ENCODE data around the gene PRDM16. TPM values are rescaled to one million over a fixed set of nuclear protein-coding genes. Genes with fewer than 3 reads are reported as not detected.

The PRDM16 gene
- total and polyA plus RNA-seq, 8 donors, result 9.6 to 18.0 (median 14.7) TPM

- intact Hi-C loops (cut with DNase I), result no loop called here
- ATAC-seq, result no peak
- Histone ChIP-seq H3K27me3 (peaks cover 27 to 82% of the 10 kb centered on the region in 2 donors), H3K4me3 (no peak overlapping the region), H3K27ac (no peak overlapping the region), H3K36me3 (no peaks in the 10 kb centered on the region), H3K9me3 (no peaks in the 10 kb centered on the region), H3K4me1 (peaks cover 0 to 3% of the 10 kb centered on the region in 2 donors)
- no peak for DNase-seq
- no peak for TF ChIP-seq CTCF (IDR thresholded peaks at IDR 0.05)
Observed at GRCh38 chr1:3389093-3389833, 320.3 kb downstream of the PRDM16 start.

- no peak for DNase-seq
- intact Hi-C loops (cut with DNase I), result no loop called here
- H3K27me3 ChIP-seq, result peaks cover 35 to 88% of the 10 kb centered on the region in 2 donors
Observed at GRCh38 chr1:3390291-3390690, 321.3 kb downstream of the PRDM16 start.

GRCh38 chr1:3391711-3392110 lies 322.7 kb downstream of the PRDM16 start:
- peaks cover 0 to 3% of the 10 kb centered on the region in 2 donors for H3K4me1 ChIP-seq
- H3K27me3 ChIP-seq, result peaks cover 35 to 95% of the 10 kb centered on the region in 2 donors
- no peak for ATAC-seq
- intact Hi-C loops (cut with DNase I), result no loop called here
- H3K4me3 ChIP-seq, result no peak overlapping the region
- no peak overlapping the region for H3K27ac ChIP-seq
- H3K9me3 ChIP-seq, result no peaks in the 10 kb centered on the region
- DNase-seq, result no peak
- no peak for TF ChIP-seq CTCF (IDR thresholded peaks at IDR 0.05)
- no peaks in the 10 kb centered on the region for H3K36me3 ChIP-seq

More at GRCh38 chr1:3390291-3390690, 321.3 kb downstream of the PRDM16 start:
- H3K36me3 ChIP-seq, result no peaks in the 10 kb centered on the region
- no peak overlapping the region for H3K27ac ChIP-seq
- peaks cover 0 to 3% of the 10 kb centered on the region in 2 donors for H3K4me1 ChIP-seq
- ATAC-seq, result no peak
- TF ChIP-seq CTCF (IDR thresholded peaks at IDR 0.05), result no peak
- H3K4me3 ChIP-seq, result no peak overlapping the region
- H3K9me3 ChIP-seq, result no peaks in the 10 kb centered on the region

- no peak overlapping the region for H3K4me3 ChIP-seq
- no peak overlapping the region for H3K27ac ChIP-seq
- H3K36me3 ChIP-seq, result no peaks in the 10 kb centered on the region
- DNase-seq (no peak), ATAC-seq (peak; percentile 40)
- intact Hi-C loops (cut with DNase I), result no loop called here
- H3K9me3 ChIP-seq, result no peaks in the 10 kb centered on the region
- H3K4me1 ChIP-seq, result peaks cover 0 to 3% of the 10 kb centered on the region in 2 donors
- no peak for TF ChIP-seq CTCF (IDR thresholded peaks at IDR 0.05)
- H3K27me3 ChIP-seq, result peaks cover 35 to 98% of the 10 kb centered on the region in 2 donors
Observed at GRCh38 chr1:3393024-3393986, 324.3 kb downstream of the PRDM16 start.

Data from left lung (tissue), 10 donors.